K562 (cell line): ENCODE measurements around the gene BMS1. TPM values are rescaled to one million over a fixed set of nuclear protein-coding genes. Genes with fewer than 3 reads are reported as not detected.
A peak's percentile ranks its signal among the peaks of the same experiment; 100 is the strongest.

Experiments
- ATAC-seq: fragments of 200-7000 bp; cut with Tn5 transposase; 3 replicates; pipeline ENCODE4 v1.9.1; 2020; ENCODE audit warnings: moderate library complexity
- BruUV-seq: library from RNA; stranded (reverse); fragments of 400-500 nt; replicated peaks from 2 replicates; lab custom pipeline; 2021; lab: Mats Ljungman, UMichigan
- CTCF ChIA-PET: fragments of 300-600 bp; formaldehyde crosslinking; extraction: SDS; loops from one replicate; lab custom pipeline; 2021; ENCODE audit warnings: low intra/inter-chr PET ratio; lab: Yijun Ruan, JAX
- POLR2A ChIA-PET: fragments of 300-600, 350-650 bp; sonication (Branson Sonifier 250); formaldehyde crosslinking; extraction: SDS; loops from one replicate; lab custom pipeline; 2021; ENCODE audit warnings: antibody characterized with exemption, inconsistent platforms; lab: Yijun Ruan, JAX
- DNase-seq, 4 experiments: peaks; one replicate each; pipeline versions ENCODE4 v3.0.0 to v3.0.0-alpha.2; 2011 to 2018; ENCODE audit warnings: low spot score in 3 of 4, mixed read lengths in 3 of 4; ENCODE audit errors: extremely low read depth in 1 of 4
- FAIRE-seq: peaks from 2 replicates; lab custom pipeline; 2011; peaks lifted over from hg19 to GRCh38; lab: Jason Lieb, UNC
- H2AFZ ChIP-seq: 2 replicates; pipeline ENCODE4 v1.6.0; 2011; ENCODE audit warnings: low read depth, low read length, control low read depth, inconsistent platforms
- H3K27ac ChIP-seq: fragments of 200-600 bp; 3 replicates; pipeline ENCODE4 v1.8.0; 2011; ENCODE audit warnings: low read depth, mild to moderate bottlenecking, control low read depth, inconsistent platforms, low read length, moderate library complexity, mixed read lengths; ENCODE audit errors: extremely low read depth
- H3K27me3 ChIP-seq, 2 experiments: fragments of 300-600 bp in 1 of 2; 2 replicates in 1 of 2; 3 replicates in 1 of 2; pipeline versions ENCODE4 v1.6.0 to v1.8.0; 2011; ENCODE audit warnings: inconsistent platforms in 2 of 2, low read length in 2 of 2, mild to moderate bottlenecking in 1 of 2, mixed read lengths in 1 of 2, moderate library complexity in 1 of 2; ENCODE audit not compliant: control insufficient read depth in 2 of 2, insufficient read depth in 2 of 2
- H3K36me3 ChIP-seq: fragments of 300-600 bp; 3 replicates; pipeline ENCODE4 v1.8.0; 2011; ENCODE audit warnings: mild to moderate bottlenecking, low read length, inconsistent platforms; ENCODE audit not compliant: control insufficient read depth, insufficient read depth
- H3K4me1 ChIP-seq, 2 experiments: fragments of 200-600 bp in 1 of 2; replicated peaks in 1 of 2; 2 replicates in 1 of 2; 3 replicates in 1 of 2; pipeline versions ENCODE4 v1.5.1 to v1.8.0; 2011; ENCODE audit warnings: inconsistent platforms in 2 of 2, low read length in 2 of 2, mild to moderate bottlenecking in 1 of 2, mixed read lengths in 1 of 2, moderate library complexity in 1 of 2; ENCODE audit not compliant: control insufficient read depth in 2 of 2, insufficient read depth in 2 of 2
- H3K4me2 ChIP-seq: 2 replicates; pipeline ENCODE4 v1.6.1; 2011; ENCODE audit warnings: low read length, control low read depth, inconsistent platforms, mixed read lengths; ENCODE audit not compliant: insufficient read depth
- H3K4me3 ChIP-seq: fragments of 200-600 bp; sonication (generic), shearing (Covaris generic); 2 replicates; pipeline ENCODE4 v1.5.1; 2016; ENCODE audit warnings: control low read depth, inconsistent platforms
- H3K79me2 ChIP-seq: fragments of 200-600 bp; 3 replicates; pipeline ENCODE4 v1.8.0; 2011; ENCODE audit warnings: low read length, inconsistent platforms; ENCODE audit not compliant: control insufficient read depth, insufficient read depth
- H3K9ac ChIP-seq, 2 experiments: 2 replicates each; pipeline versions ENCODE4 v1.6.0 to v1.6.1; 2011; ENCODE audit warnings: low read depth in 2 of 2, low read length in 2 of 2, control low read depth in 1 of 2, inconsistent platforms in 1 of 2, mild to moderate bottlenecking in 1 of 2, mixed read lengths in 1 of 2; ENCODE audit not compliant: insufficient read depth in 1 of 2
- H3K9me1 ChIP-seq: one replicate; pipeline ENCODE4 v1.6.0; 2011; ENCODE audit warnings: inconsistent platforms, mild to moderate bottlenecking, low read length, moderate library complexity; ENCODE audit not compliant: control insufficient read depth, insufficient read depth
- H3K9me3 ChIP-seq: replicated peaks from 2 replicates; pipeline ENCODE4 v1.5.1; 2011; ENCODE audit warnings: low read depth, low read length, inconsistent platforms; ENCODE audit not compliant: control insufficient read depth, insufficient read depth
- H4K20me1 ChIP-seq: replicated peaks from 2 replicates; pipeline ENCODE4 v1.6.1; 2011; ENCODE audit warnings: low read length, inconsistent platforms, mixed read lengths; ENCODE audit not compliant: control insufficient read depth, insufficient read depth
- ADNP ChIP-seq: fragments of 200-800 bp; sonication (Bioruptor generic); IDR thresholded peaks from 2 replicates; pipeline ENCODE4 v1.6.1; 2016; ENCODE audit warnings: missing genetic modification characterization, missing compliant biosample characterization
- C11orf30 ChIP-seq: fragments of 450-650 bp; IDR thresholded peaks from 2 replicates; pipeline ENCODE4 v1.6.1; 2016; ENCODE audit warnings: low read depth, mild to moderate bottlenecking
- FOSL1 ChIP-seq: fragments of 200-800 bp; sonication (Bioruptor generic); conservative IDR thresholded peaks from 2 replicates; pipeline ENCODE4 v1.6.1; 2016; ENCODE audit warnings: missing genetic modification characterization, missing compliant biosample characterization
- MCM3 ChIP-seq: fragments of 450-650 bp; IDR thresholded peaks from 2 replicates; pipeline ENCODE4 v1.6.1; 2016
- MECOM ChIP-seq: fragments of 250-450 bp; sonication (Bioruptor Pico); IDR thresholded peaks from 2 replicates; pipeline ENCODE4 v1.8.0; 2022; ENCODE audit warnings: inconsistent platforms
- ZNF316 ChIP-seq: fragments of 450-650 bp; IDR thresholded peaks from 2 replicates; pipeline ENCODE4 v1.6.1; 2016
- ZNF445 ChIP-seq: fragments of 250-450 bp; sonication (Bioruptor Pico); IDR thresholded peaks from 2 replicates; pipeline ENCODE4 v1.4.0; 2020; ENCODE audit warnings: low read depth, mild to moderate bottlenecking, moderate library complexity
- WGBS: fragments of 100-300 bp; shearing (Covaris generic); methylation state at CpG from one replicate; pipeline ENCODE4 v1.1.6; 2016; ENCODE audit warnings: low coverage, mixed read lengths; ENCODE audit not compliant: insufficient coverage; ENCODE audit errors: missing lambda C conversion rate; 5-methylcytosine and 5-hydroxymethylcytosine counted together
- in situ Hi-C: fragments of 300-500 bp; cut with MboI; formaldehyde crosslinking; loops from 4 replicates; pipeline ENCODE4 v1.15.0; 2018; ENCODE audit warnings: inconsistent platforms, mixed read lengths
- intact Hi-C: fragments of 100-400 bp; cut with micrococcal nuclease; formaldehyde crosslinking; loops from 2 replicates; pipeline ENCODE4 v1.14.2; 2022
- polyA plus RNA-seq, 8 experiments: library from polyadenylated mRNA; depleted of rRNA in 4 of 8; stranded (reverse) in 5 of 8; unstranded in 3 of 8; fragments of >200 nt; fragmentation: Nextera tagmentation in 2 of 8; fragmentation: Illumina TruSeq in 1 of 8; extraction: Ambion mirVana in 2 of 8; extraction: Trizol in 1 of 8; gene quantifications; 2 replicates each; pipeline versions ENCODE4 v1.2.1 to v1.2.3, GENCODE V29; 2011 to 2014; ENCODE audit warnings: inconsistent platforms in 1 of 8, missing spikeins in 1 of 8
- total RNA-seq, 7 experiments: library from RNA; depleted of rRNA in 6 of 7; stranded (reverse); fragments of >200 nt in 6 of 7; fragmentation: Illumina TruSeq in 2 of 7; extraction: Trizol in 2 of 7; gene quantifications; 2 replicates each; pipeline versions ENCODE4 v1.2.1 to v1.2.3, GENCODE V29; 2011 to 2021; ENCODE audit warnings: low replicate concordance in 1 of 7

BMS1 gene
- total and polyA plus RNA-seq, 9 of the 15 experiments (the other 6 are each of a cell fraction or from before 2014, with no cell fraction given) = 11.1 to 46.9 (median 32.7) TPM

DNA sequence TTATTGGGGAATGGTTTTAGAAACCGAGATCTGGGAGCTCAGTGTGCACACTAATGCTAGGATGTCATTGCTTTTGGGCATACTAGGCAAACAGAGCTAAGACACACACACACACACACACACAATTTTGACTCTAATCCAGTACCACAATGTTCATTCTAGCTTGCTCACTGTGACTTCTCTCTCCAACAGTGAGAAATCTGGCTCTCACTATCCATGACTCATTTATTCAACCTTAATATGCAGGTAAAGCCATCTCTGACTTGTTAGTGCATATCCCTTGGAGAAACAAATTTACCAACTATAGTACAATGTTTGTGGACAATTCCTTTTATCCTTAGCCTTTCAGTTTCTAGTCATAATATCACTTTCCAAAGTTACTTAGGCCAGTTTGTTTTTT lies 5.9 kb upstream of the BMS1 start:
- in situ Hi-C loops (no loop called here), intact Hi-C loops (no loop called here)
- no peaks in the 10 kb centered on the region for H4K20me1 ChIP-seq
- no TSS peak for BruUV-seq
- DNase-seq (no peak), ATAC-seq (no peak), FAIRE-seq (no peak)
- 0 out of 2 replicates have a peak, but pooled peaks cover under 1% of the 10 kb centered on the region for H3K9me3 ChIP-seq
- ChIA-PET POLR2A (no interaction called here), CTCF (no interaction called here)
- no peaks in the 10 kb centered on the region for H3K9me1 ChIP-seq
- peaks cover 0 to 3% of the 10 kb centered on the region in 2 experiments; a peak in 2 of 5 replicates for H3K4me1 ChIP-seq
- H3K27ac ChIP-seq = no peak overlapping the region
- H3K4me2 ChIP-seq = no peak overlapping the region
- H3K27me3 ChIP-seq = peaks cover 5 to 26% of the 10 kb centered on the region in 2 experiments
- 0% methylated on average over 1 of the region's 1 CpG for WGBS
- H2AFZ ChIP-seq = no peak overlapping the region
- H3K79me2 ChIP-seq = no peaks in the 10 kb centered on the region
- H3K36me3 ChIP-seq = no peaks in the 10 kb centered on the region
- no peak for TF ChIP-seq MECOM
- no peak for TF ChIP-seq ADNP
- TF ChIP-seq MCM3 = no peak
- no peak for TF ChIP-seq FOSL1 (tag)
- no peak overlapping the region for H3K9ac ChIP-seq
- no peak overlapping the region for H3K4me3 ChIP-seq

DNA sequence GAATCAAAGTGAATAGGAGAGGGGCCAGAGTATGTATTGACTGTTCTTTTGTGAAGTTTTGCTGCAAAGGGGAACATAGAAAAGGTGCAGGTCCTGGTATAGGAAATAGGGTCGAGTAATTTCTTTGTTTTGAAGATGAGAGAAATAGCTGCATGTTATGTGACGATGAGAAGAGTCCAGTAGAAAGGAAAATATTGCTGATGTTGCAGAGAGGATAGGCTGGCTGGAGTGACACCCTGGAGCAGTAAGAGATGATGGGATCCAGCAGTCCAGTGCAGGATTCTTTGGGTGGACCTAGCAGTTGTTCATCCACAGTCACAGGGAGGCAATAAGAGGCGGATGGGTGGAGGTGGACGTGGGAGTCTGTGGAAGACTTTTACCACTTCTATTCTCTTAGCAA lies 2.1 kb upstream of the BMS1 start:
- Histone ChIP-seq H3K79me2 (peaks cover 26% of the 10 kb centered on the region), H3K36me3 (peaks cover 17% of the 10 kb centered on the region), H3K27ac (no peak overlapping the region), H4K20me1 (no peaks in the 10 kb centered on the region), H3K9ac (no peak overlapping the region), H3K9me3 (0 out of 2 replicates have a peak, but pooled peaks cover 3% of the 10 kb centered on the region), H3K4me3 (no peak overlapping the region), H3K27me3 (peaks cover 5 to 15% of the 10 kb centered on the region in 2 experiments; a peak in 4 of 5 replicates), H2AFZ (no peak overlapping the region), H3K4me1 (peaks cover 0 to 12% of the 10 kb centered on the region in 2 experiments; a peak in 3 of 5 replicates), H3K9me1 (no peaks in the 10 kb centered on the region), H3K4me2 (no peak overlapping the region)
- DNase-seq (no peak), ATAC-seq (no peak), FAIRE-seq (no peak)
- intact Hi-C loops (loop anchor here (5.0 kb wide), 2 partner anchors 143 to 228 kb away; partner anchors contain the start of gene ZNF33B), in situ Hi-C loops (no loop called here)
- ChIA-PET POLR2A (interaction anchor here (0.6 to 0.8 kb wide), 2 partner anchors 8 to 14 kb away, joined by 3 read pairs; no protein-coding TSS in a partner anchor), CTCF (no interaction called here)
- no peak for TF ChIP-seq ZNF445 (CRISPR knock-in tag)
- peak; percentile 69 for TF ChIP-seq ZNF316
- TF ChIP-seq C11orf30 = peak; percentile 15; the same call in 1 of the 2 replicates
- BruUV-seq = no TSS peak
- WGBS = 28% methylated on average over 4 of the region's 4 CpGs
